Stomach (tissue), 9 donors: ENCODE results near the gene FYN. TPM values are rescaled to one million over a fixed set of nuclear protein-coding genes. Genes with fewer than 3 reads are reported as not detected.

Experiments
- DNase-seq, 2 donors: peaks; one replicate each; pipeline versions ENCODE4 v3.0.0 to v3.0.0-alpha.2; 2013 to 2019
- H3K27ac ChIP-seq, 5 donors: fragments of 200-600 bp in 4 of 5; sonication (generic) in 4 of 5; one replicate each; pipeline ENCODE4 v1.5.1; 2013 to 2019; ENCODE audit warnings: mild to moderate bottlenecking in 1 of 5, moderate library complexity in 1 of 5
- H3K27me3 ChIP-seq, 3 donors: fragments of 200-600 bp; sonication (generic); one replicate each; pipeline ENCODE4 v1.5.1; 2017 to 2019; ENCODE audit warnings: mixed run types in 1 of 3
- H3K36me3 ChIP-seq, 4 donors: fragments of 200-600 bp; sonication (generic); 1 replicate in 3 of 4; 2 replicates in 1 of 4; pipeline ENCODE4 v1.5.1; 2016 to 2019
- H3K4me1 ChIP-seq, 4 donors: fragments of 200-600 bp; sonication (generic); one replicate each; pipeline ENCODE4 v1.5.1; 2016 to 2019
- H3K4me3 ChIP-seq, 4 donors: fragments of 200-600 bp; sonication (generic) in 3 of 4; one replicate each; pipeline ENCODE4 v1.5.1; 2016 to 2019; ENCODE audit warnings: mild to moderate bottlenecking in 1 of 4
- H3K9me3 ChIP-seq, 4 donors: fragments of 200-600 bp; sonication (generic); one replicate each; pipeline ENCODE4 v1.5.1; 2016 to 2019
- CTCF ChIP-seq, 7 experiments: fragments of 450-650 bp in 4 of 7; fragments of 200-600 bp in 3 of 7; sonication (generic) in 3 of 7; IDR thresholded peaks; one replicate each; pipeline ENCODE4 v1.5.1; 2016 to 2019; ENCODE audit warnings: antibody characterized with exemption in 7 of 7, control low read depth in 2 of 7, mild to moderate bottlenecking in 1 of 7
- EP300 ChIP-seq: sonication (generic); formaldehyde crosslinking; IDR thresholded peaks from one replicate; pipeline ENCODE4 v1.6.1; 2017; ENCODE audit warnings: antibody characterized with exemption
- POLR2A ChIP-seq, 4 donors: fragments of 450-650 bp; IDR thresholded peaks; one replicate each; pipeline ENCODE4 v1.6.1; 2016; ENCODE audit warnings: antibody characterized with exemption in 4 of 4, control low read depth in 2 of 4, mild to moderate bottlenecking in 1 of 4, moderate library complexity in 1 of 4
- POLR2AphosphoS5 ChIP-seq, 3 donors: sonication (generic); formaldehyde crosslinking; IDR thresholded peaks; one replicate each; pipeline ENCODE4 v1.6.1; 2016; ENCODE audit warnings: antibody characterized with exemption in 3 of 3
- WGBS, 5 donors: extraction: QIAGEN DNeasy Blood & Tissue Kit in 3 of 5; methylation state at CpG; one replicate each; pipeline versions ENCODE4 v1.1.5 to v1.1.7; 2013 to 2018; 5-methylcytosine and 5-hydroxymethylcytosine counted together
- intact Hi-C: fragments of 100-400 bp; cut with DNase I; formaldehyde crosslinking; loops from one replicate; pipeline ENCODE4 v1.15.1; 2023; ENCODE audit warnings: low total_unique reads
- polyA plus RNA-seq, 3 donors: library from polyadenylated mRNA; stranded (reverse); fragments of 200-250 nt; gene quantifications; one replicate each; pipeline ENCODE4 v1.2.3, GENCODE V29; 2013
- total RNA-seq, 5 donors: library from RNA; depleted of rRNA; stranded (reverse); fragments of >200 nt; gene quantifications; one replicate each; pipeline versions ENCODE4 v1.1.0 to v1.2.3, GENCODE V29; 2014 to 2016
- donor health status: healthy with polysubstance abuse.
- donor health status: Bipolar disorder and iron deficiency.
- donor health status: healthy.

FYN gene
- total and polyA plus RNA-seq, 8 donors = 8.4 to 146 (median 37.1) TPM

GRCh38 chr6:111614833-111615582 is 258.2 kb downstream of the FYN start:
- Histone ChIP-seq H3K4me1 (peaks cover 0 to 13% (median 5%) of the 10 kb centered on the region in 4 donors), H3K4me3 (no peak overlapping the region), H3K27ac (no peak overlapping the region), H3K36me3 (no peaks in the 10 kb centered on the region), H3K27me3 (no peaks in the 10 kb centered on the region), H3K9me3 (no peaks in the 10 kb centered on the region)
- intact Hi-C loops = no loop called here
- peak; percentile 66 to 78 for DNase-seq
- WGBS, 5 donors = 26 to 51% (median 37%) methylated on average over 12 of the region's 12 CpGs
- TF ChIP-seq EP300 (no peak), CTCF (IDR thresholded peaks at IDR 0.05) (no peak)

- 95 to 99% (median 97%) methylated on average over 3 of the region's 3 CpGs for WGBS, 5 donors
- Histone ChIP-seq H3K27ac (no peak overlapping the region), H3K4me1 (peaks cover 0 to 11% (median 5%) of the 10 kb centered on the region in 4 donors), H3K4me3 (no peak overlapping the region), H3K9me3 (no peaks in the 10 kb centered on the region), H3K27me3 (no peaks in the 10 kb centered on the region), H3K36me3 (no peaks in the 10 kb centered on the region)
- TF ChIP-seq EP300 (no peak), CTCF (IDR thresholded peaks at IDR 0.05) (no peak), POLR2AphosphoS5 (IDR thresholded peaks at IDR 0.05) (no peak), POLR2A (IDR thresholded peaks at IDR 0.05) (no peak)
- intact Hi-C loops = no loop called here
- DNase-seq = no peak
Observed at GRCh38 chr6:111612379-111612778, 260.9 kb downstream of the FYN start.

GRCh38 chr6:111610548-111611172 is 262.6 kb downstream of the FYN start:
- WGBS, 5 donors = 66 to 83% (median 72%) methylated on average over 2 of the region's 2 CpGs
- TF ChIP-seq CTCF (IDR thresholded peaks at IDR 0.05) = no peak
- TF ChIP-seq POLR2A (IDR thresholded peaks at IDR 0.05) = no peak
- peak in 1 of 3 donors; percentile 20 for TF ChIP-seq POLR2AphosphoS5 (IDR thresholded peaks at IDR 0.05)
- Histone ChIP-seq H3K9me3 (no peaks in the 10 kb centered on the region), H3K36me3 (no peaks in the 10 kb centered on the region), H3K4me3 (no peak overlapping the region), H3K27ac (peak overlapping the region in 4 of 5 donors; percentile 37 to 74 (median 54)), H3K27me3 (no peaks in the 10 kb centered on the region), H3K4me1 (peaks cover 5 to 22% (median 13%) of the 10 kb centered on the region in 4 donors)
- intact Hi-C loops = no loop called here
- DNase-seq = no peak

Other genes starting within 250 kb of the FYN start
- not detected for gene CCN6, start 180.7 kb upstream of the FYN start, total RNA-seq
- not detected for gene CCN6, start 180.7 kb upstream of the FYN start, polyA plus RNA-seq
- gene TUBE1, start 214.0 kb upstream of the FYN start, total RNA-seq = 100 to 1,000 TPM in 1 of 5 donors, 10 to 100 TPM in 4; 10.7 to 104 (median 38.5) TPM
- gene TUBE1, start 214.0 kb upstream of the FYN start, polyA plus RNA-seq = 10 to 100 TPM in 1 of 3 donors, 1 to 10 TPM in 2; 9.3 to 13.9 (median 9.5) TPM
- 10 to 100 TPM in 2 of 5 donors, 1 to 10 TPM in 2, not detected in 1; 8.1 to 14.7 (median 11.5) TPM for gene FAM229B, start 214.1 kb upstream of the FYN start, total RNA-seq
- 10 to 100 TPM; 23.6 to 32.4 (median 24.7) TPM for gene FAM229B, start 214.1 kb upstream of the FYN start, polyA plus RNA-seq